Mesenchymal stem cell (in vitro differentiated cells and primary cell): ENCODE data around the gene RALGAPA2.

Experiments
- DNase-seq: peaks from one replicate; pipeline ENCODE4 v3.0.0-alpha.2; 2013
- H2AFZ ChIP-seq: one replicate; pipeline ENCODE4 v1.6.1; 2013; ENCODE audit warnings: low read depth, mild to moderate bottlenecking, control low read depth, inconsistent platforms, low read length, moderate library complexity
- H2AK5ac ChIP-seq: 2 replicates; pipeline ENCODE4 v1.6.1; 2013; ENCODE audit warnings: low read length, moderate library complexity, mild to moderate bottlenecking, inconsistent platforms; ENCODE audit not compliant: severe bottlenecking
- H2BK120ac ChIP-seq: one replicate; pipeline ENCODE4 v1.6.1; 2013; ENCODE audit warnings: low read depth, mild to moderate bottlenecking, inconsistent platforms, low read length, moderate library complexity
- H2BK12ac ChIP-seq, 2 experiments: one replicate each; pipeline ENCODE4 v1.6.1; 2013; ENCODE audit warnings: inconsistent platforms in 2 of 2, low read length in 2 of 2, mild to moderate bottlenecking in 2 of 2, moderate library complexity in 2 of 2, control low read depth in 1 of 2
- H2BK15ac ChIP-seq: one replicate; pipeline ENCODE4 v1.6.1; 2013; ENCODE audit warnings: mild to moderate bottlenecking, low read depth, inconsistent platforms; ENCODE audit not compliant: poor library complexity, severe bottlenecking
- H2BK5ac ChIP-seq: 2 replicates; pipeline ENCODE4 v1.6.1; 2013; ENCODE audit warnings: low read depth, mild to moderate bottlenecking, low read length, control low read depth, inconsistent platforms; ENCODE audit not compliant: poor library complexity, severe bottlenecking
- H3K14ac ChIP-seq, 2 experiments: one replicate each; pipeline ENCODE4 v1.6.1; 2013; ENCODE audit warnings: inconsistent platforms in 2 of 2, low read length in 2 of 2, control low read depth in 1 of 2, mild to moderate bottlenecking in 1 of 2, moderate library complexity in 1 of 2
- H3K18ac ChIP-seq, 2 experiments: one replicate each; pipeline ENCODE4 v1.6.1; 2013; ENCODE audit warnings: inconsistent platforms in 2 of 2, low read length in 2 of 2, control low read depth in 1 of 2, low read depth in 1 of 2, mild to moderate bottlenecking in 1 of 2
- H3K23ac ChIP-seq, 2 experiments: one replicate each; pipeline ENCODE4 v1.6.1; 2013; ENCODE audit warnings: inconsistent platforms in 2 of 2, low read length in 2 of 2, mild to moderate bottlenecking in 2 of 2, moderate library complexity in 2 of 2, control low read depth in 1 of 2
- H3K27ac ChIP-seq: 2 replicates; pipeline ENCODE4 v1.5.1; 2013; ENCODE audit warnings: mild to moderate bottlenecking, moderate library complexity, low read length, control low read depth, inconsistent platforms; ENCODE audit not compliant: poor library complexity, severe bottlenecking
- H3K27me3 ChIP-seq, 2 experiments: 2 replicates each; pipeline versions ENCODE4 v1.6.1 to v1.7.0; 2013; ENCODE audit warnings: low read length in 2 of 2, mild to moderate bottlenecking in 2 of 2, moderate library complexity in 2 of 2, control low read depth in 1 of 2, inconsistent platforms in 1 of 2; ENCODE audit not compliant: control insufficient read depth in 1 of 2, insufficient read depth in 1 of 2
- H3K36me3 ChIP-seq, 2 experiments: 2 replicates each; pipeline versions ENCODE4 v1.6.1 to v1.7.0; 2013; ENCODE audit warnings: low read length in 2 of 2, control low read depth in 1 of 2, inconsistent platforms in 1 of 2, low read depth in 1 of 2, mild to moderate bottlenecking in 1 of 2; ENCODE audit not compliant: insufficient read depth in 2 of 2, control insufficient read depth in 1 of 2
- H3K4ac ChIP-seq, 2 experiments: one replicate each; pipeline ENCODE4 v1.6.1; 2013; ENCODE audit warnings: inconsistent platforms in 2 of 2, low read length in 2 of 2, mild to moderate bottlenecking in 2 of 2, moderate library complexity in 2 of 2, control low read depth in 1 of 2, low read depth in 1 of 2
- H3K4me1 ChIP-seq: 2 replicates; pipeline ENCODE4 v1.6.1; 2013; ENCODE audit warnings: low read depth, low read length, control low read depth; ENCODE audit not compliant: control insufficient read depth, insufficient read depth
- H3K4me2 ChIP-seq: 2 replicates; pipeline ENCODE4 v1.6.1; 2013; ENCODE audit warnings: low read length, mild to moderate bottlenecking, inconsistent platforms; ENCODE audit not compliant: poor library complexity, severe bottlenecking
- H3K4me3 ChIP-seq, 2 experiments: 2 replicates each; pipeline versions ENCODE4 v1.5.1 to v1.7.0; 2013; ENCODE audit warnings: low read length in 2 of 2, mild to moderate bottlenecking in 2 of 2, control low read depth in 1 of 2, low read depth in 1 of 2; ENCODE audit not compliant: insufficient read depth in 1 of 2
- H3K79me1 ChIP-seq: replicated peaks from 2 replicates; pipeline ENCODE4 v1.6.1; 2013; ENCODE audit warnings: mild to moderate bottlenecking, control low read depth, low read length, inconsistent platforms; ENCODE audit not compliant: poor library complexity, severe bottlenecking
- H3K9ac ChIP-seq: 2 replicates; pipeline ENCODE4 v1.7.0; 2013; ENCODE audit warnings: mild to moderate bottlenecking, low read length, moderate library complexity
- H3K9me3 ChIP-seq: 2 replicates; pipeline ENCODE4 v1.7.0; 2013; ENCODE audit warnings: mild to moderate bottlenecking, low read length; ENCODE audit not compliant: control insufficient read depth
- H4K8ac ChIP-seq: one replicate; pipeline ENCODE4 v1.6.1; 2013; ENCODE audit warnings: inconsistent platforms, mild to moderate bottlenecking, low read length, moderate library complexity
- H4K91ac ChIP-seq: one replicate; pipeline ENCODE4 v1.6.1; 2013; ENCODE audit warnings: mild to moderate bottlenecking, low read length, inconsistent platforms
- WGBS: methylation state at CpG from one replicate; pipeline ENCODE4 v1.1.7; 2013; ENCODE audit warnings: mixed read lengths; 5-methylcytosine and 5-hydroxymethylcytosine counted together

Gene RALGAPA2

DNA sequence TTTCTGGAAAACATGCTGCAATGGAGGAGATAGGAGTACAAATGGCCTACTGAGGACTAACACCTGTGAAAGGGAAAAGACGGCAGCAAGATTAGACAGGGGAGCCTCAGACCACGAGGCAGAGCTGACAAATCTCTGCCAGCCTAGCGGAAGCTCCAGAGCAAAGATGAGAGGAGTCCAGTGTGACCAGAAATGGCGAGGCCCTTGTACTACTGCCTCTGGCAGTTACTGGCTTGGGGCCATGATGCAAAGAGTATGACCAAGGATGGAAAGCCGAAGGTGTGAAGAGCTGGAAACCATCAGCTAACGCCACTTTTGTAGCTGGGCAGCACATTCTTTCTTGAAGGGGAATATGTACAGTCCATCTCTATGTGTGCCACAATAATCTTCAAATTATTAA lies 55.4 kb downstream of the RALGAPA2 start:
- no peak overlapping the region for H2BK5ac ChIP-seq
- no peak for DNase-seq
- no peak overlapping the region for H2AFZ ChIP-seq

DNA sequence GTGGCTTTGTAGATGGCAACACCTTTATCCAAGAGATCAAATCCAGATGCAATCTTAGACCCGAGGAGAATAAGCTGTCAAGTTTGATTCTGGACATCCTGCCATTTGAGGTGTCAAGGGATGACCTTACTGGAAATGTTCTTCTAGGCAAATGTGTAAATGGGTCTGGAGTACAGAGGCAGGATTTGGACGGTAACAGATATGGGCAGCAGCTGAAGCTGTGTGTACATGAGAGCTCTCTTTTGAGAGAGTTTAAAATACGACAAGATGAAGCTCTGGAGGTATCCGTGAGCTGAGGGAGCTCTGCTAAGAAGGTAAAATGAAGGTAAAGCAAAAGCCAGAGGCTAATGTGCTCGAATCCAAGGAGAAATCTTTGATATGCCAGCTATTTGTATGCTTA lies 56.6 kb downstream of the RALGAPA2 start:
- Histone ChIP-seq H3K4ac (no peak overlapping the region), H3K79me1 (peaks cover 4% of the 10 kb centered on the region), H3K27me3 (no peaks in the 10 kb centered on the region), H3K23ac (no peak overlapping the region), H2BK15ac (no peak overlapping the region), H2AFZ (no peak overlapping the region), H3K9me3 (no peaks in the 10 kb centered on the region), H3K4me1 (no peaks in the 10 kb centered on the region), H3K36me3 (no peaks in the 10 kb centered on the region), H4K8ac (no peak overlapping the region), H3K18ac (no peak overlapping the region), H3K4me2 (no peak overlapping the region), H3K14ac (no peak overlapping the region), H3K9ac (no peak overlapping the region), H3K27ac (no peak overlapping the region), H2BK12ac (no peak overlapping the region), H2BK5ac (no peak overlapping the region), H2AK5ac (no peak overlapping the region), H3K4me3 (no peak overlapping the region), H2BK120ac (no peak overlapping the region), H4K91ac (no peak overlapping the region)
- DNase-seq = no peak
- WGBS = 92% methylated on average over 4 of the region's 5 CpGs

More for the DNA sequence above, 55.4 kb downstream of the RALGAPA2 start:
- Histone ChIP-seq H2BK15ac (no peak overlapping the region), H3K4me1 (no peaks in the 10 kb centered on the region), H3K23ac (no peak overlapping the region), H4K91ac (no peak overlapping the region), H3K14ac (no peak overlapping the region), H3K4me3 (no peak overlapping the region), H3K79me1 (peaks cover 4% of the 10 kb centered on the region), H3K9me3 (no peaks in the 10 kb centered on the region), H3K4ac (no peak overlapping the region), H3K27me3 (no peaks in the 10 kb centered on the region), H3K18ac (no peak overlapping the region), H3K4me2 (no peak overlapping the region), H2AK5ac (no peak overlapping the region), H3K36me3 (no peaks in the 10 kb centered on the region), H4K8ac (no peak overlapping the region), H2BK120ac (no peak overlapping the region), H3K27ac (no peak overlapping the region), H2BK12ac (no peak overlapping the region), H3K9ac (no peak overlapping the region)
- WGBS = 90% methylated on average over 6 of the region's 6 CpGs

DNA sequence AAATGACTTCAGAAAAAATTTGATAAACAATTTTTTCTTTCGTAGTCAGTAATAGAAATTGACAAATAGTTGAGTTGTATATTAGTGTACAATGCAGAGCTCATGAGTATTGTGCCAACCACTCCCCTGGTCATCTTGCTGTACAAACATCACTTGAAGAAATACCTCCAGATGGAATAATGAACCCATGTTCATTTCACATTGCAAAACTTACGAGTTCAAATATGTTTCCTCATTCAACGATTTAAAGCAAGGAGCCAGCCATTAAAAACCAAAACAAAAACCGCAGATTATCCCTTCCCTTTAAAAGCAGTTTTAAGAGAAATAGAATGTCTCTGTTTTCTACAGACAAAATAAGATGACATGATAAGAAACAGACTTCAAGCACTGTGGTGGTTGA lies 62.5 kb downstream of the RALGAPA2 start:
- DNase-seq = no peak
- Histone ChIP-seq H2AFZ (no peak overlapping the region), H3K9ac (no peak overlapping the region), H2BK15ac (no peak overlapping the region), H3K14ac (no peak overlapping the region), H2AK5ac (no peak overlapping the region), H3K27me3 (no peaks in the 10 kb centered on the region), H3K23ac (no peak overlapping the region), H3K9me3 (no peaks in the 10 kb centered on the region), H3K4me3 (no peak overlapping the region), H4K91ac (no peak overlapping the region), H3K18ac (no peak overlapping the region), H3K36me3 (no peaks in the 10 kb centered on the region), H3K79me1 (no peaks in the 10 kb centered on the region), H2BK12ac (no peak overlapping the region), H3K27ac (no peak overlapping the region), H2BK5ac (no peak overlapping the region), H4K8ac (no peak overlapping the region), H3K4me2 (no peak overlapping the region), H2BK120ac (no peak overlapping the region), H3K4me1 (no peaks in the 10 kb centered on the region), H3K4ac (no peak overlapping the region)
- WGBS = 83% methylated on average over 2 of the region's 4 CpGs

DNA sequence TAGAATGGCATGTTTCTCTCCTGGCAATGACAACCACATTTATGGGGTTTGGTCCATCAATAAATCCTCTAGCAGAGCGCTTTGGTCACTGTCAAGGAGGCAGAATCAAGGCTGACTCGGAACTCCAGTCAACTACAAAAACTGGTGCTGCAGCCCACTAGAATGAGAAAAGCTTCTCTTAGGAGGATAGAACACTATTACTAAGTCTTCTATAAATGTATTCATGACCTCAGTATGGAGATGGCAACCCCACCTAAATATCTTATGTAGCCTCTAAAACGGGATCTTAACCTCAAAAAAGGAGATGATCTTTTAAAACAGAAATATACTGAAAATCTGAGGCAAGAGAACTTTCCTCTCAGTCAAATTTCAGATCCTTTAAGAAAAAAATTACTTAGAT lies 68.5 kb downstream of the RALGAPA2 start:
- Histone ChIP-seq H4K8ac (no peak overlapping the region), H3K4me1 (no peaks in the 10 kb centered on the region), H2BK120ac (no peak overlapping the region), H3K4me3 (no peak overlapping the region), H3K27me3 (no peaks in the 10 kb centered on the region), H3K4me2 (no peak overlapping the region), H3K36me3 (peaks cover 0 to 15% of the 10 kb centered on the region in 2 experiments), H3K14ac (no peak overlapping the region), H2BK12ac (no peak overlapping the region), H3K23ac (no peak overlapping the region), H4K91ac (no peak overlapping the region), H2AFZ (no peak overlapping the region), H3K9ac (no peak overlapping the region), H2BK5ac (no peak overlapping the region), H3K27ac (no peak overlapping the region), H3K18ac (no peak overlapping the region), H3K79me1 (no peaks in the 10 kb centered on the region), H2AK5ac (no peak overlapping the region), H3K9me3 (no peaks in the 10 kb centered on the region), H3K4ac (no peak overlapping the region), H2BK15ac (no peak overlapping the region)
- whole genome bisulfite sequencing = 85% methylated on average over 3 of the region's 3 CpGs
- DNase-seq = no peak
